GM23248 (cell line): ENCODE measurements around the gene BEST3.

Source experiments
- EZH2 ChIP-seq: fragments of 200-600 bp; sonication (generic); IDR thresholded peaks from 2 replicates; pipeline ENCODE4 v1.6.1; 2018; ENCODE audit warnings: antibody characterized with exemption, mild to moderate bottlenecking; ENCODE audit not compliant: insufficient read depth, poor library complexity, severe bottlenecking
- EZH2phosphoT487 ChIP-seq: fragments of 200-600 bp; sonication (generic); IDR thresholded peaks from 2 replicates; pipeline ENCODE4 v1.6.1; 2018; ENCODE audit warnings: antibody characterized with exemption, moderate library complexity, mild to moderate bottlenecking, low read depth; ENCODE audit not compliant: insufficient read depth

DNA sequence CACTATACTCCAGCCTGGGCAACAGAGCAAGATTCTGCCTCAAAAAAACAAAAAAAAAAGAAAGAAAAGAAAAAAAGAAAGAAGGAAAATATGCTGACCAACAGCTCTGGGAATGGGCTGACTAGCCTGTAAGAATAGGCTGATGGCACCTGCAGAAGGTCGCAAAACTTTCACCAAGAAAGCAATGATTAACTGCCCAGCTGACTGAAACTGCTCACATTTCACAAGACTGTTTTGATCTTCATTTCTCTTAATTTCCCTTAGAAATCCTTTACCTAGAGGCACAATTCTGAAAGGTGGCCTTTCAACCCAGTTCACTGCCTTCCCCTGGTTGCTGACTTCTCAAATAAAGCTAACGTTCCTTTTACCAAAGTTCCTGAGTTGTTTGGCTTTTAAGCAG, 12.4 kb downstream of the BEST3 start:
- TF ChIP-seq EZH2 (no peak), EZH2phosphoT487 (no peak)
